GM21528 (cell line): ENCODE data around the gene PER2.
"Not testable (repeated sequence)": the region's sequence is repeated elsewhere in the genome, so short reads cannot be mapped to it uniquely, and the experiment has no call there.

Source experiments
- ATAC-seq: cut with Tn5 transposase; IDR thresholded peaks from one replicate; pipeline ENCODE4 v1.9.1; 2021; ENCODE audit warnings: mild to moderate bottlenecking, moderate library complexity; ENCODE audit not compliant: unreplicated experiment, low FRiP score

Gene PER2

GRCh38 chr2:238289574-238289973, 1.2 kb upstream of the PER2 start:
- ATAC-seq: no peak

- ATAC-seq: peak; percentile 93
Observed at GRCh38 chr2:238288650-238289573, 502 bp upstream of the PER2 start.

- ATAC-seq: no peak
Observed at GRCh38 chr2:238286987-238287736, 1.2 kb downstream of the PER2 start.

DNA sequence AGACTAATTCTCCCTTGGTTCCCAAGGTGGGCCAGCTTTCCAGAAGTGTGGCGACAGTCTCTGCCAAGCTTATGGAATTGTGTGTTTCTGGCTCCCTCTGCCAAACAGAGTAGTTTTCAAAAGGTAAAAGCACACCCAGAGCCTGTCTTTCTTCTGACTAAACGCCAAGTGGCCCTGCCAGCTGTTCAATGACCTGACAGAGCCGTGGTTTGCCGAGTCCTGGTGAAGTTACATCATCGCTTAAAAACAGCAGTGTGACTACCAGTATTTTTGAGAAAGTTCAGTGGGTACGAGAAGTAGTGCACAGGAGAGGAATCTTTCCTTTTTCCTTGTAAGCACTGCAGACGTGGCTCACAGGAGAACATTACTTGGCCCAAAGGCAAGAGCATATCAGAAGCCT, 1.9 kb downstream of the PER2 start:
- ATAC-seq: no peak

DNA sequence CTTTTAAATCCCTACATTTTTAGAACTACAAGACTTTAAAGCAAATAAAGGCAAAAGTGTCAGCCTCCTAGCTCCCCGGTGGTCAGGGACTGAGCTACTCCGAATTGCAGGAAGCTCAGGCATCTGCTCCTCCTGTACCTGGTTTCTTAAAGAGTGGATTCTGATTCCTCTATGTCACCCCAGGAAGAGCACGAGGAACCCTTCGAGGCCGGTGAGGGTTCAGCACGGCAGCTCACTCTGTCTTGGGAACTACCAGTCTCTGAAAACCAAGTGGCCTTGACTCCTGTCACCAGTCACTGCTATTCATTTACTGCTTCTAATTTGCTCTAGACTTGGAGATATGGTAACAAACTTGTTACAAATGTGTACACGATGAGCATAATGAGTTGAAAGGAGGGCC, 2.3 kb downstream of the PER2 start:
- ATAC-seq: no peak

- no peak for ATAC-seq
Observed at GRCh38 chr2:238285653-238286082, 2.7 kb downstream of the PER2 start.

DNA sequence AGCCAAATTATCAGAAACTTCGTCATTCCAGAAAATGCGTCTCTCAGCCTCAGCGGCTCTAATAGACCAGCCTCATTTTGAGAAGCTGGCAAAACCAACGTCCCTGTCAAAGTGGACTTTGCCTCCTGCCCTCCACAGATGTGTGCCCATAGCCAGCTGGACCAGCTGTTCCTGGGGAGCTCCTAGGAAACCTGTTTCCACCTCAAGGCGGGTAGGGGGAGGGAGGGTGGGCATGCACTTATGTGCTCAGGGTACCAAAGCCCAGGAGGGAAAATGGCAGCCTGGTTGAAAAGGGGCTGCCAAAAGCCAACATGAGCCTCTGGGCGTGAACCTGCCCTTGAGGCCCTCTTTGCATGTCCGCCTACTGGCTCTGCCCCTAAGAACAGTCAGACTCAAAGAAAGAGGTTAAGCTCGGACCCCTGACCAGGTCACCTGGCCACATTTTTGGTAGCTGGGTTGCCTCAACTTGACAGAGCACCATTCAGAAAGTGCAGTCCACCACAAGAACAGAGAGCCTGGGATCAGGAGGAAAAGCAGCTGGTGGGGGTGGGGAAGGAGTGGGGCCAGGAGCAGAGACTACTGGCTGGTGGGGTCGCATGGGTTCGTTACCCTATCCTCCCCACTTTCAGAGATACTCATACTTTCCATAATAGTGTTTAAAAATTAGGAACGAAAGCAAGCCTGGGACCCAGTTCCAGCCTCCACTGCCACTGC, 3.5 kb downstream of the PER2 start:
- ATAC-seq: no peak

- no peak for ATAC-seq
Observed at GRCh38 chr2:238282861-238283738, 5.3 kb downstream of the PER2 start.

GRCh38 chr2:238281826-238282480, 6.5 kb downstream of the PER2 start:
- ATAC-seq: no peak

GRCh38 chr2:238280083-238280825, 8.2 kb downstream of the PER2 start:
- no peak for ATAC-seq

- ATAC-seq: no peak
Observed at GRCh38 chr2:238279324-238279682, 9.1 kb downstream of the PER2 start.

DNA sequence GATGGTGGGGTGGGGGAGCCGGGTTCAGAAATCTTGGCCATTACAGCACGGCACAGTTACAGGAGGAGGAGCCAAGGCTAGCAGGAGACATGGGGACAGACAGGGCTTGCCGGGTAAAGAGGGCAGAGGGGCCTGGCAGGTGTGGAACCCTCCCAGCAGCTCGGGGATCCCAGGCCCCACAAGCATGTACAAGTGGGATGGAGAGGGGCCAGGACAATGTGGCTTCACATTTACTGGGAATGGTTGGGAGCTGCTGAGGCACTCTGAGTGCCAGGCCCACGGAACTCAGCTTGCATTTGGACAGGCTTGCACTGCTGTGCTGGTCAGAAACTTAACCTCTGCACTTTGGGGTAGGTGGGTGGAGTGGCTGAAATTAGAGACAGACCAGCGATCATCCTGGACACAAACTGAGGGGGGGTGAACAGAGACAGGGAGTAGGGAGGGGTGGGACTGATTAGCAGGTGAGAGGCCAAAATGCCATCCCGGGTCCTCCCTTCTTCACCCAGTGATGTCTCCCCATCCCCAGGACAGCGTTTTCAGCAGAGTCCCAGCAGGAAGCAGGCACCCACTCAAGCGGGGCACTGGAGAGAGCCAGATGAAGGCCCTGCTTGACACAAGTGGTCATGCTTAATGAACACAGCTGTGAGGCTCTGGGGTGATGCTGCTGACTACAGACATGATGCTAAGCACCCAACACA, 9.6 kb downstream of the PER2 start:
- no peak for ATAC-seq

DNA sequence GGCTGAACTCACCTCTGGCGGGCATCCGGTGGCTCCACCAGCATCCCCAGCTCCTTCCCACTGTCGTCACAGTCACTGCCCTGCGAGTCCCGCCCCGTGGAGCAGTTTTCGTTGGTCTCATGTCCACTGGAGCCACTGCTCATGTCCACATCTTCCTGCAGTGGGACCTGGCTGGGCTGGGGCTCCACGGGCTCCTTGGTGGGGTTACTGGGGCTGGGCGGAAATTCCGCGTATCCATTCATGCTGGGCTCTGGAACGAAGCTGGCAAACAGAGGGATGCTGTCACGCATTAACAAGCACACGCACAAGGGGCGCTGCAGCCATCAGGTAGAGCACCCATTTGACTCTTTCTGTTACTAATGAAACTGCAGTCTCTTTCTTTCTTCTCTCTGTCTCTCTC, 10.7 kb downstream of the PER2 start:
- ATAC-seq: no peak

GRCh38 chr2:238274152-238274865, 14.1 kb downstream of the PER2 start:
- no peak for ATAC-seq

- not testable (repeated sequence) for ATAC-seq
Observed at GRCh38 chr2:238273433-238273832, 15.0 kb downstream of the PER2 start.

DNA sequence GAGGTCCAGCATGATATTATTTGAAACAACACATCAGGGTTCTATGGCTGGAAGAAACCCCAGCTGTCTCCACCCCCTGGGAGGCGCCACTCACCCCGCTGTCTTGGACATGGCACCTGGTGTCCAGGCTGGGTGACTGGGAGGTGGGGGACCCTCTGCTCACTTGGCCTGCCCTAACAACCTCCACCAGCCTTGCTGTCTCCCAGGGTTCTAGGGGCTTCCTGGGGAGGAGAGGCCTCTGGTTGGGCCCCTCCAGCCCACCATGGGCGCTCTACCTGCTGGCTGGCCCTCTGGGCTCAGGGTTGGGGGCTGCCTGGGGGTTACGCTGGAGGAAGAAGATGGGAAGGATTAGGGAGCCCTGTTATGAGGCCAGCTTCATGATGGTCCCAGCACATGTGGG, 16.3 kb downstream of the PER2 start:
- ATAC-seq: no peak

DNA sequence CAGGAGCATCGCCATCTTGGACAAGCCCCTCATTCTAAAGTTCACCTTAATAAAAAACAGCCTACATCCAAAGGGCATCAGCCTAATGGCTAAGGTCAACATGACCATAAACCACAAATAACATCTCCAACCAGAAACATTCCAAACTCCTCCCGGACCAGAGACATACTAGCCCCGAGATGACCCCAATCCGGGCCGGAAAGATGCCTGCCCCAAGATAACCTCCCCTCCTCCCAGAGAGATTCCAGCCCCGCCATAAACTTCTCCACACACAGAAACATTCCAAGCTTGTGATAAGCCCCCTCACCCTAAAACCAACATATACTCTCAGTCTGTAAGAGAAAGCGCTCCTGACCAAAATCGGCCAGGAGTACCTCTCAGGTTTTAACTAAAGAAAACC, 16.7 kb downstream of the PER2 start:
- not testable (repeated sequence) for ATAC-seq

DNA sequence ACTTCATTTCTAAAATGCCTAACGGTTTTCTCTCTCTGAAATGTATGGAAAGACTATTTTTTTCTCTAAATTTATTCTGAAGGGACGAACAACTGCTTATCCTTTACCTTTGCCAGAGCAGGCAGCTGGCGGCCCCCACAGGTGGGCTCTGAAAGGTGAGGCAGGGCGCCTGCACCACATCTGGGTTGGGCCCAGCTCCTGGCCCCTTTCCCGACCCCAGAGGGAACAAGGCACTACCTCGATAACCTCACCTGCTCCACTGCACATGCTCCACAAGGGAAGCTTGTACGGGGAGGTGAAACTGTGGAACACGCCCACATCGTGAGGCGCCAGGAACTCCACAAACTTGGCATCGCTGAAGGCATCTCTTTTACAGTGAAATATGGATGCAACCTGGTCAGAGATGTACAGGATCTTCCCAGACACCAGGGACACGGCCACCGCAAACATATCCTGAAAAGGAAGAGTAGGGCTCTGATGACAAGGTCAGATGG, 17.3 kb downstream of the PER2 start:
- ATAC-seq: no peak
